ENCODE results near the gene KIF20A.

Gene KIF20A

GRCh38 chr5:138178516-138179276 is at the start of gene KIF20A, which contains the start of gene BRD8:
Gene KIF20A, plus strand, starts transcription at chr5:138179112. Its CDS starts 569 bp downstream, at chr5:138179681.
Gene BRD8, minus strand, starts transcription at chr5:138178630. Its CDS starts 16 bp downstream, at chr5:138178614.
- H3K36me3 ChIP-seq (replicated peaks; ENCODE audit: insufficient read depth, low read length) = peaks cover 22% of the 10 kb centered on the region

GRCh38 chr5:138129347-138129746 is 49.6 kb upstream of the KIF20A start:
- Histone ChIP-seq H3K9me2 (replicated peaks; ENCODE audit: insufficient read depth, low read length) (no peaks in the 10 kb centered on the region), H3K36me3 (replicated peaks; ENCODE audit: insufficient read depth, low read length) (no peaks in the 10 kb centered on the region), H3K27me3 (replicated peaks; ENCODE audit: insufficient read depth, low read length) (no peaks in the 10 kb centered on the region), H4K20me1 (ENCODE audit: insufficient read depth, low read length) (no peaks in the 10 kb centered on the region), H2AFZ (ENCODE audit: low read length) (no peak overlapping the region), H3K9ac (ENCODE audit: low read length) (no peak overlapping the region), H3K4me3 (ENCODE audit: low read length) (no peak overlapping the region), H3F3A (ENCODE audit: insufficient read depth, low read length) (no peaks in the 10 kb centered on the region), H3K79me2 (ENCODE audit: low read length) (no peaks in the 10 kb centered on the region), H3K4me2 (ENCODE audit: low read depth, low read length) (no peak overlapping the region), H3K27ac (ENCODE audit: low read length) (no peak overlapping the region), H3K4me1 (ENCODE audit: low read length) (0 out of 2 replicates have a peak, but pooled peaks cover 2% of the 10 kb centered on the region), H3K9me3 (replicated peaks; ENCODE audit: insufficient read depth, low read length) (no peaks in the 10 kb centered on the region)
- no peak for TF ChIP-seq CTCF (IDR thresholded peaks at IDR 0.05; ENCODE audit: low read length)
- DNase-seq = no peak

More at GRCh38 chr5:138178516-138179276, at the start of gene KIF20A, which contains the start of gene BRD8:
- H3K9me3 ChIP-seq (replicated peaks; ENCODE audit: insufficient read depth, low read length) = no peaks in the 10 kb centered on the region
- H4K20me1 ChIP-seq (ENCODE audit: insufficient read depth, low read length) = no peaks in the 10 kb centered on the region
- peak within 1 kb of the TSS; percentile 75 for H3K9ac ChIP-seq (ENCODE audit: low read length)
- H3K9me2 ChIP-seq (replicated peaks; ENCODE audit: insufficient read depth, low read length) = no peaks in the 10 kb centered on the region
- peak within 1 kb of the TSS; percentile 77 for H3K4me3 ChIP-seq (ENCODE audit: low read length)
- TF ChIP-seq EZH2 (optimal IDR thresholded peaks at IDR 0.05; ENCODE audit: low read depth, low read length) (no peak), EZH2phosphoT487 (IDR thresholded peaks at IDR 0.05; ENCODE audit: low read length) (no peak), CTCF (IDR thresholded peaks at IDR 0.05; ENCODE audit: low read length) (no peak)
- H3F3A ChIP-seq (ENCODE audit: insufficient read depth, low read length) = peaks cover 16% of the 10 kb centered on the region
- no peaks in the 10 kb centered on the region for H3K27me3 ChIP-seq (replicated peaks; ENCODE audit: insufficient read depth, low read length)
- H2AFZ ChIP-seq (ENCODE audit: low read length) = peak within 1 kb of the TSS; percentile 87
- peak within 1 kb of the TSS; percentile 83 for H3K4me2 ChIP-seq (ENCODE audit: low read depth, low read length)
- peak; percentile 98 for DNase-seq
- H3K27ac ChIP-seq (ENCODE audit: low read length) = peak within 1 kb of the TSS; percentile 73; the same call in 1 of the 2 replicates
- H3K4me1 ChIP-seq (ENCODE audit: low read length) = peaks cover 5% of the 10 kb centered on the region; the same call in 1 of the 2 replicates
- H3K79me2 ChIP-seq (ENCODE audit: low read length) = peaks cover 68% of the 10 kb centered on the region

GRCh38 chr5:138132543-138132942 is 46.4 kb upstream of the KIF20A start:
- TF ChIP-seq EZH2phosphoT487 (IDR thresholded peaks at IDR 0.05; ENCODE audit: low read length) (no peak), CTCF (IDR thresholded peaks at IDR 0.05; ENCODE audit: low read length) (no peak), EZH2 (optimal IDR thresholded peaks at IDR 0.05; ENCODE audit: low read depth, low read length) (no peak)
- no peaks in the 10 kb centered on the region for H3F3A ChIP-seq (ENCODE audit: insufficient read depth, low read length)
- H3K36me3 ChIP-seq (replicated peaks; ENCODE audit: insufficient read depth, low read length) = no peaks in the 10 kb centered on the region
- 0 out of 2 replicates have a peak, but pooled peaks cover 2% of the 10 kb centered on the region for H3K4me1 ChIP-seq (ENCODE audit: low read length)
- peak overlapping the region; percentile 22; the same call in 1 of the 2 replicates for H3K9ac ChIP-seq (ENCODE audit: low read length)
- peak overlapping the region; percentile 50; the same call in 1 of the 2 replicates for H2AFZ ChIP-seq (ENCODE audit: low read length)
- H3K27me3 ChIP-seq (replicated peaks; ENCODE audit: insufficient read depth, low read length) = no peaks in the 10 kb centered on the region
- no peaks in the 10 kb centered on the region for H3K79me2 ChIP-seq (ENCODE audit: low read length)
- no peaks in the 10 kb centered on the region for H3K9me3 ChIP-seq (replicated peaks; ENCODE audit: insufficient read depth, low read length)
- no peak overlapping the region for H3K27ac ChIP-seq (ENCODE audit: low read length)
- H3K4me3 ChIP-seq (ENCODE audit: low read length) = peak overlapping the region; percentile 57
- peak overlapping the region; percentile 80 for H3K4me2 ChIP-seq (ENCODE audit: low read depth, low read length)
- no peak for DNase-seq
- no peaks in the 10 kb centered on the region for H3K9me2 ChIP-seq (replicated peaks; ENCODE audit: insufficient read depth, low read length)
- H4K20me1 ChIP-seq (ENCODE audit: insufficient read depth, low read length) = no peaks in the 10 kb centered on the region

All from MM.1S (cell line).